Gastrocnemius medialis (tissue), 4 donors: ENCODE data around the gene H2BK1.

Experiments used
- POLR2A ChIP-seq, 2 donors: fragments of 450-650 bp; IDR thresholded peaks; one replicate each; pipeline ENCODE4 v1.6.1; 2017; ENCODE audit warnings: antibody characterized with exemption in 2 of 2, mild to moderate bottlenecking in 2 of 2, moderate library complexity in 2 of 2
- TF ChIP-seq, protein P1 (sequence below), 5 experiments: fragments of 450-650 bp in 3 of 5; fragments of 200-600 bp in 2 of 5; sonication (generic) in 2 of 5; IDR thresholded peaks in 4 of 5; conservative IDR thresholded peaks in 1 of 5; 1 replicate in 4 of 5; 2 replicates in 1 of 5; pipeline ENCODE4 v1.5.1; 2016 to 2019; ENCODE audit warnings: antibody characterized with exemption in 5 of 5, mild to moderate bottlenecking in 3 of 5, moderate library complexity in 3 of 5

DNA sequence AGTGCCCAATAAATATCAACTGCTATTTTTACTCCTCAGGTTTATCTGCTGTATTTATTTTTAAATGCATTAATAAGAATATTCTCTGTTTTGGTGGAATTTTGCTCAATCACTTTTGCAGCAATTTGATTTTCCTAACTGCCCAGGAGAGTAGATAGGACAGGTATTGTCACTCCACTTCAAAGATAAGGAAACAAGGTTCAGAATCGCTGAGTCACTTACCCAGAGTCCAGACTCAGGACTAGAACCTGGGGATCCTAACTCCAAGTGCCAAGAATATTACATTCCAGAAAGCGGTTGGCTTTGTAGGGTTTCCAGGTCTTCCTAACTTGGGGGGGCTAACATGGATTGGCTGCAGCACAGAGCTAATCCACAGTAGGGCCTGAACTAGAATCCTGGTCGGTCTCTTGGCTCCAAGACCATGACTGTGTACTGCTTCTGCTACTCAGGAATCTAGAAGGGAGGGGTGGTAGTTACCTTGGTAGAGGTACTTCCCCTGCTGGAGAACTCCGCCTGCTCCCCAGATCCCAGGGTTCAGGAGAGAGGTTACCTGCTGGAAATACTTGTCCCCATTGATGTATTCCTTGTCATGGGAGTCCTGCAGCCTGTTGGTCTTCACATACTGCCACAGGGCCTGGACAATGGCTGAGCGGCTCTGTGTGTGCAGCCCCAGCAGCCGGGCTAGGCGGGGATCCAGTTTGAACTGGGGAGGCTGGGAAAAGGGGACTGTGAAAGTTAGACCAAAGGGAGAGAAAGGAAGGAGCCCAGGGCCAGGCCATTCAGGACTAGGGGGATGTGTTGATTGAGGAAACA lies 30.9 kb upstream of the H2BK1 start:
- TF ChIP-seq, protein P1, sequence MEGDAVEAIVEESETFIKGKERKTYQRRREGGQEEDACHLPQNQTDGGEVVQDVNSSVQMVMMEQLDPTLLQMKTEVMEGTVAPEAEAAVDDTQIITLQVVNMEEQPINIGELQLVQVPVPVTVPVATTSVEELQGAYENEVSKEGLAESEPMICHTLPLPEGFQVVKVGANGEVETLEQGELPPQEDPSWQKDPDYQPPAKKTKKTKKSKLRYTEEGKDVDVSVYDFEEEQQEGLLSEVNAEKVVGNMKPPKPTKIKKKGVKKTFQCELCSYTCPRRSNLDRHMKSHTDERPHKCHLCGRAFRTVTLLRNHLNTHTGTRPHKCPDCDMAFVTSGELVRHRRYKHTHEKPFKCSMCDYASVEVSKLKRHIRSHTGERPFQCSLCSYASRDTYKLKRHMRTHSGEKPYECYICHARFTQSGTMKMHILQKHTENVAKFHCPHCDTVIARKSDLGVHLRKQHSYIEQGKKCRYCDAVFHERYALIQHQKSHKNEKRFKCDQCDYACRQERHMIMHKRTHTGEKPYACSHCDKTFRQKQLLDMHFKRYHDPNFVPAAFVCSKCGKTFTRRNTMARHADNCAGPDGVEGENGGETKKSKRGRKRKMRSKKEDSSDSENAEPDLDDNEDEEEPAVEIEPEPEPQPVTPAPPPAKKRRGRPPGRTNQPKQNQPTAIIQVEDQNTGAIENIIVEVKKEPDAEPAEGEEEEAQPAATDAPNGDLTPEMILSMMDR (IDR thresholded peaks at IDR 0.05 in 4 of 5, conservative IDR thresholded peaks at IDR 0.05 in 1 of 5) = no peak
- no peak for TF ChIP-seq POLR2A (IDR thresholded peaks at IDR 0.05)
